WTC11 (cell line): ENCODE data around the gene ZNF33A.

Experiments
- FOXK1 ChIP-seq: sonication (generic); formaldehyde crosslinking; IDR thresholded peaks from 2 replicates; pipeline ENCODE4 v1.8.0; 2022; ENCODE audit warnings: mild to moderate bottlenecking, moderate library complexity, missing genetic modification reagents
- FOXP4 ChIP-seq: sonication (generic); formaldehyde crosslinking; IDR thresholded peaks from 2 replicates; pipeline ENCODE4 v1.8.0; 2022; ENCODE audit warnings: mild to moderate bottlenecking, missing genetic modification reagents
- NFYB ChIP-seq: sonication (generic); formaldehyde crosslinking; conservative IDR thresholded peaks from 2 replicates; pipeline ENCODE4 v1.8.0; 2022; ENCODE audit warnings: low read depth, missing genetic modification reagents
- TF ChIP-seq, protein P1 (sequence below): sonication (generic); formaldehyde crosslinking; IDR thresholded peaks from 2 replicates; pipeline ENCODE4 v1.8.1; 2023; ENCODE audit warnings: mild to moderate bottlenecking, moderate library complexity, missing genetic modification reagents
- TF ChIP-seq, protein P2 (sequence below): sonication (generic); formaldehyde crosslinking; IDR thresholded peaks from 2 replicates; pipeline ENCODE4 v1.8.0; 2023; ENCODE audit warnings: missing genetic modification reagents
- TF ChIP-seq, protein P3 (sequence below): fragments of 200-600 bp; IDR thresholded peaks from 2 replicates; pipeline ENCODE4 v1.8.0; 2022; ENCODE audit warnings: antibody characterized with exemption
- TF ChIP-seq, protein P4 (sequence below): sonication (generic); formaldehyde crosslinking; IDR thresholded peaks from 2 replicates; pipeline ENCODE4 v1.8.1; 2022; ENCODE audit warnings: mild to moderate bottlenecking, missing genetic modification reagents, moderate library complexity, borderline replicate concordance

DNA sequence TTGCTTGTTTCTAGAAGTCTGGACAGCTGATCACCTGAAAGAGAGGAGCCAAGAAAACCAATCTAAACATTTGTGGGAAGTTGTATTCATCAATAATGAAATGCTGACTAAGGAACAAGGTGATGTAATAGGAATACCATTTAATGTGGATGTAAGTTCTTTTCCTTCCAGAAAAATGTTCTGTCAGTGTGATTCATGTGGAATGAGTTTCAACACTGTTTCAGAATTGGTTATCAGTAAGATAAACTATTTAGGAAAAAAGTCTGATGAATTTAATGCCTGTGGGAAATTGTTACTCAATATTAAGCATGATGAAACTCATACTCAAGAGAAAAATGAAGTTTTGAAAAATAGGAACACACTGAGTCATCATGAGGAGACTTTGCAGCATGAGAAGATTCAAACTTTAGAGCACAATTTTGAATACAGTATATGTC lies 43.9 kb downstream of the ZNF33A start:
- TF ChIP-seq, protein P1, sequence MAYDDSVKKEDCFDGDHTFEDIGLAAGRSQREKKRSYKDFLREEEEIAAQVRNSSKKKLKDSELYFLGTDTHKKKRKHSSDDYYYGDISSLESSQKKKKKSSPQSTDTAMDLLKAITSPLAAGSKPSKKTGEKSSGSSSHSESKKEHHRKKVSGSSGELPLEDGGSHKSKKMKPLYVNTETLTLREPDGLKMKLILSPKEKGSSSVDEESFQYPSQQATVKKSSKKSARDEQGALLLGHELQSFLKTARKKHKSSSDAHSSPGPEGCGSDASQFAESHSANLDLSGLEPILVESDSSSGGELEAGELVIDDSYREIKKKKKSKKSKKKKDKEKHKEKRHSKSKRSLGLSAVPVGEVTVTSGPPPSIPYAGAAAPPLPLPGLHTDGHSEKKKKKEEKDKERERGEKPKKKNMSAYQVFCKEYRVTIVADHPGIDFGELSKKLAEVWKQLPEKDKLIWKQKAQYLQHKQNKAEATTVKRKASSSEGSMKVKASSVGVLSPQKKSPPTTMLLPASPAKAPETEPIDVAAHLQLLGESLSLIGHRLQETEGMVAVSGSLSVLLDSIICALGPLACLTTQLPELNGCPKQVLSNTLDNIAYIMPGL: no peak
- TF ChIP-seq NFYB (CRISPR knock-in tag): no peak
- no peak for TF ChIP-seq FOXK1 (CRISPR knock-in tag)
- TF ChIP-seq, protein P2, sequence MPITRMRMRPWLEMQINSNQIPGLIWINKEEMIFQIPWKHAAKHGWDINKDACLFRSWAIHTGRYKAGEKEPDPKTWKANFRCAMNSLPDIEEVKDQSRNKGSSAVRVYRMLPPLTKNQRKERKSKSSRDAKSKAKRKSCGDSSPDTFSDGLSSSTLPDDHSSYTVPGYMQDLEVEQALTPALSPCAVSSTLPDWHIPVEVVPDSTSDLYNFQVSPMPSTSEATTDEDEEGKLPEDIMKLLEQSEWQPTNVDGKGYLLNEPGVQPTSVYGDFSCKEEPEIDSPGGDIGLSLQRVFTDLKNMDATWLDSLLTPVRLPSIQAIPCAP (CRISPR knock-in tag): no peak
- TF ChIP-seq, protein P3, sequence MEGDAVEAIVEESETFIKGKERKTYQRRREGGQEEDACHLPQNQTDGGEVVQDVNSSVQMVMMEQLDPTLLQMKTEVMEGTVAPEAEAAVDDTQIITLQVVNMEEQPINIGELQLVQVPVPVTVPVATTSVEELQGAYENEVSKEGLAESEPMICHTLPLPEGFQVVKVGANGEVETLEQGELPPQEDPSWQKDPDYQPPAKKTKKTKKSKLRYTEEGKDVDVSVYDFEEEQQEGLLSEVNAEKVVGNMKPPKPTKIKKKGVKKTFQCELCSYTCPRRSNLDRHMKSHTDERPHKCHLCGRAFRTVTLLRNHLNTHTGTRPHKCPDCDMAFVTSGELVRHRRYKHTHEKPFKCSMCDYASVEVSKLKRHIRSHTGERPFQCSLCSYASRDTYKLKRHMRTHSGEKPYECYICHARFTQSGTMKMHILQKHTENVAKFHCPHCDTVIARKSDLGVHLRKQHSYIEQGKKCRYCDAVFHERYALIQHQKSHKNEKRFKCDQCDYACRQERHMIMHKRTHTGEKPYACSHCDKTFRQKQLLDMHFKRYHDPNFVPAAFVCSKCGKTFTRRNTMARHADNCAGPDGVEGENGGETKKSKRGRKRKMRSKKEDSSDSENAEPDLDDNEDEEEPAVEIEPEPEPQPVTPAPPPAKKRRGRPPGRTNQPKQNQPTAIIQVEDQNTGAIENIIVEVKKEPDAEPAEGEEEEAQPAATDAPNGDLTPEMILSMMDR: no peak
- no peak for TF ChIP-seq FOXP4 (CRISPR knock-in tag)
- TF ChIP-seq, protein P4, sequence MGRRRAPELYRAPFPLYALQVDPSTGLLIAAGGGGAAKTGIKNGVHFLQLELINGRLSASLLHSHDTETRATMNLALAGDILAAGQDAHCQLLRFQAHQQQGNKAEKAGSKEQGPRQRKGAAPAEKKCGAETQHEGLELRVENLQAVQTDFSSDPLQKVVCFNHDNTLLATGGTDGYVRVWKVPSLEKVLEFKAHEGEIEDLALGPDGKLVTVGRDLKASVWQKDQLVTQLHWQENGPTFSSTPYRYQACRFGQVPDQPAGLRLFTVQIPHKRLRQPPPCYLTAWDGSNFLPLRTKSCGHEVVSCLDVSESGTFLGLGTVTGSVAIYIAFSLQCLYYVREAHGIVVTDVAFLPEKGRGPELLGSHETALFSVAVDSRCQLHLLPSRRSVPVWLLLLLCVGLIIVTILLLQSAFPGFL (CRISPR knock-in tag): no peak
